OCI-LY7 (cell line): ENCODE measurements around the gene PAPSS1. TPM values are rescaled to one million over a fixed set of nuclear protein-coding genes. Genes with fewer than 3 reads are reported as not detected.
"Not testable (repeated sequence)": the region's sequence is repeated elsewhere in the genome, so short reads cannot be mapped to it uniquely, and the experiment has no call there.

Source experiments
- BruUV-seq: library from RNA; stranded (reverse); fragments of 400-500 nt; replicated peaks from 2 replicates; lab custom pipeline; 2021; lab: Mats Ljungman, UMichigan
- CTCF ChIA-PET: fragments of 300-600 bp; sonication (Branson Sonifier 250); formaldehyde crosslinking; loops from one replicate; lab custom pipeline; 2022; ENCODE audit warnings: antibody characterized with exemption; ENCODE audit not compliant: unreplicated experiment; lab: Charles Lee
- POLR2A ChIA-PET: fragments of 300-600 bp; sonication (Branson Sonifier 250); formaldehyde crosslinking; loops from one replicate; lab custom pipeline; 2022; ENCODE audit warnings: antibody characterized with exemption; lab: Charles Lee
- DNase-seq: peaks from one replicate; pipeline ENCODE4 v3.0.0-alpha.2; 2015; ENCODE audit warnings: low spot score
- H2AFZ ChIP-seq: fragments of 200-600 bp; sonication (generic), shearing (Covaris generic); 2 replicates; pipeline ENCODE4 v1.6.1; 2014; ENCODE audit warnings: mild to moderate bottlenecking, antibody characterized with exemption, low read length, moderate library complexity
- H3K27ac ChIP-seq: fragments of 200-600 bp; sonication (generic); 2 replicates; pipeline ENCODE4 v1.5.1; 2014; ENCODE audit warnings: mixed run types, low read depth, mild to moderate bottlenecking, moderate library complexity, low read length, inconsistent platforms; ENCODE audit not compliant: poor library complexity, severe bottlenecking
- H3K36me3 ChIP-seq: fragments of 200-600 bp; sonication (generic); 2 replicates; pipeline ENCODE4 v1.6.1; 2014; ENCODE audit warnings: mild to moderate bottlenecking, antibody characterized with exemption, low read length, moderate library complexity, mixed read lengths; ENCODE audit not compliant: insufficient read depth
- H3K4me1 ChIP-seq: fragments of 200-600 bp; sonication (generic); 2 replicates; pipeline ENCODE4 v1.5.1; 2014; ENCODE audit warnings: mild to moderate bottlenecking, low read length; ENCODE audit not compliant: insufficient read depth, poor library complexity, severe bottlenecking
- H3K4me2 ChIP-seq: fragments of 200-600 bp; sonication (generic); 2 replicates; pipeline ENCODE4 v1.6.1; 2014; ENCODE audit warnings: mild to moderate bottlenecking, low read length
- H3K4me3 ChIP-seq: fragments of 200-600 bp; sonication (generic); 2 replicates; pipeline ENCODE4 v1.5.1; 2014; ENCODE audit warnings: mild to moderate bottlenecking, low read depth, low read length; ENCODE audit not compliant: poor library complexity, severe bottlenecking
- H3K79me2 ChIP-seq: fragments of 200-600 bp; sonication (generic); 2 replicates; pipeline ENCODE4 v1.6.1; 2016; ENCODE audit warnings: low read depth, mild to moderate bottlenecking, low read length, moderate library complexity, mixed read lengths; ENCODE audit not compliant: insufficient read depth
- H3K9me2 ChIP-seq: fragments of 200-600 bp; sonication (generic); 2 replicates; pipeline ENCODE4 v1.6.1; 2016; ENCODE audit warnings: mild to moderate bottlenecking, low read length, mixed read lengths; ENCODE audit not compliant: insufficient read depth
- H3K9me3 ChIP-seq: fragments of 200-600 bp; sonication (generic); 2 replicates; pipeline ENCODE4 v1.6.1; 2014; ENCODE audit warnings: mild to moderate bottlenecking, mixed run types, low read length, mixed read lengths
- H4K20me1 ChIP-seq: fragments of 200-600 bp; sonication (generic); 2 replicates; pipeline ENCODE4 v1.6.1; 2014; ENCODE audit warnings: mild to moderate bottlenecking, antibody characterized with exemption, low read length, moderate library complexity, mixed read lengths; ENCODE audit not compliant: insufficient read depth
- CTCF ChIP-seq: fragments of 200-600 bp; sonication (generic); conservative IDR thresholded peaks from 2 replicates; pipeline ENCODE4 v1.5.1; 2014; ENCODE audit warnings: mild to moderate bottlenecking, antibody characterized with exemption, low read length, moderate library complexity, mixed read lengths
- EZH2phosphoT487 ChIP-seq: fragments of 200-600 bp; sonication (generic); IDR thresholded peaks from 2 replicates; pipeline ENCODE4 v1.6.1; 2018; ENCODE audit warnings: low read depth, borderline replicate concordance, mild to moderate bottlenecking, mixed run types, antibody characterized with exemption, low read length, moderate library complexity, mixed read lengths
- intact Hi-C: fragments of 100-400 bp; cut with micrococcal nuclease; formaldehyde crosslinking; loops from one replicate; pipeline ENCODE4 v1.10.0; 2022; ENCODE audit not compliant: unreplicated experiment
- total RNA-seq, 2 experiments: library from RNA; depleted of rRNA in 1 of 2; stranded (reverse); fragments of >200 nt in 1 of 2; shearing (Covaris generic) in 1 of 2; gene quantifications; 2 replicates each; pipeline ENCODE4 v1.2.3, GENCODE V29; 2014 to 2022

The PAPSS1 gene
- total RNA-seq, 2 experiments from 2014 or later: 62.0 to 118 TPM

DNA sequence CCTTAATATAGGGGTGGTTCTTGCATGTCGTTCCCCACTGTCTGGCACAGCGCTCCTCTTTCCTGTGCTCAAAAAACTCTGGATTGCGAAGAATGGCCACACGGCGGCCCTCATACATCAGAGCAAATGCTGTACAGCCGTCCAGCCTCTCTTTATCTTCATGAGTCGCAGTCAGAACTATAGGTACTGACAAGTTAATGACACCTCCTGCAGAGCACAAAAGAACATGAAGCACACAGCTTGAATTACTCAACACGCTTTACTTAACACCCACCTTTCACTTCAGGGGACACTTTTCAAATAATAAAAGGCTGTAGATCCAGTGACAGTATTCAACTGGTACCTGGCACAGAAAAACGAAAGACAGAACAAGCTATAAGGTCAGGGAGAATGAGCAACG, 65.3 kb downstream of the PAPSS1 start:
- DNase-seq: no peak
- CTCF ChIA-PET: no interaction called here
- peaks cover 90% of the 10 kb centered on the region for H3K36me3 ChIP-seq

DNA sequence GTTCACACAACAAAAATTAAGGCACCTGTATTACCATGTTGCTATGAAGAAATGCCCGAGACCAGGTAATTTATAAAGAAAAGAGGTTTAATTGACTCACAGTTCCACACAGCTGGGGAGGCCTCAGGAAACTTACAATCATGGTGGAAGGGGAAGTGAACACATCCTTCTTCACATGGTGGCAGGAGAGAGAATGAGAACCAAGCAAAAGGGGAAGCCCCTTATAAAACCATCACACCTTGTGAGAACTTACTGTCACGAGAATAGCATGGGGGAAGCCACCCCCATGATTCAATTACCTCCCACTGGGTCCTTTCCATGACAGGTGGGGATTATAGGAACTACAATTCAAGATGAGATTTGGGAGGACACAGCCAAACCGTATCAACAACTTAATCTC, 68.6 kb downstream of the PAPSS1 start:
- H3K4me2 ChIP-seq, CTCF ChIA-PET, BruUV-seq, H2AFZ ChIP-seq, DNase-seq, intact Hi-C loops, H3K79me2 ChIP-seq, H3K9me2 ChIP-seq, H4K20me1 ChIP-seq, H3K4me3 ChIP-seq, POLR2A ChIA-PET, H3K4me1 ChIP-seq, H3K27ac ChIP-seq: not testable (repeated sequence)
- Histone ChIP-seq H3K9me3 (peaks cover 14% of the 10 kb centered on the region; the same call in 1 of the 2 replicates), H3K36me3 (peaks cover 90% of the 10 kb centered on the region)

More for the DNA sequence above, 65.3 kb downstream of the PAPSS1 start:
- no TSS peak for BruUV-seq
- intact Hi-C loops: no loop called here
- no peaks in the 10 kb centered on the region for H4K20me1 ChIP-seq
- H3K9me3 ChIP-seq: peaks cover 14% of the 10 kb centered on the region; the same call in 1 of the 2 replicates
- no peak overlapping the region for H3K27ac ChIP-seq
- H2AFZ ChIP-seq: no peak overlapping the region
- no peaks in the 10 kb centered on the region for H3K4me1 ChIP-seq
- no peak overlapping the region for H3K4me2 ChIP-seq
- no peak for TF ChIP-seq CTCF
- no peak for TF ChIP-seq EZH2phosphoT487
- POLR2A ChIA-PET: no interaction called here
- H3K4me3 ChIP-seq: no peak overlapping the region
- no peaks in the 10 kb centered on the region for H3K9me2 ChIP-seq
- no peaks in the 10 kb centered on the region for H3K79me2 ChIP-seq

GRCh38 chr4:107650251-107650650, 69.8 kb downstream of the PAPSS1 start:
- Histone ChIP-seq H2AFZ (no peak overlapping the region), H3K4me3 (no peak overlapping the region), H3K36me3 (peaks cover 88% of the 10 kb centered on the region), H3K79me2 (no peaks in the 10 kb centered on the region), H3K9me2 (no peaks in the 10 kb centered on the region), H3K27ac (no peak overlapping the region), H3K9me3 (peaks cover 14% of the 10 kb centered on the region; the same call in 1 of the 2 replicates), H3K4me1 (no peaks in the 10 kb centered on the region), H3K4me2 (no peak overlapping the region), H4K20me1 (no peaks in the 10 kb centered on the region)
- DNase-seq: no peak
- intact Hi-C loops: no loop called here
- CTCF ChIA-PET: no interaction called here
- BruUV-seq: no TSS peak
- POLR2A ChIA-PET: no interaction called here
- no peak for TF ChIP-seq CTCF
- no peak for TF ChIP-seq EZH2phosphoT487
